ENCODE measurements around the gene LARP4B.

- TF ChIP-seq CTCF (conservative IDR thresholded peaks at IDR 0.05; ENCODE audit: low read depth in 2 of 2): no peak
- TF ChIP-seq EZH2 (IDR thresholded peaks at IDR 0.05; ENCODE audit: low read depth, unreplicated experiment): no peak
- TF ChIP-seq EZH2phosphoT487 (IDR thresholded peaks at IDR 0.05; ENCODE audit: unreplicated experiment): no peak
- no peak for TF ChIP-seq CREB1 (CRISPR knock-in tag; IDR thresholded peaks at IDR 0.05; ENCODE audit: low read depth)
- no peak for TF ChIP-seq POLR2AphosphoS5 (IDR thresholded peaks at IDR 0.05; ENCODE audit: low read depth)
These were observed 53.2 kb downstream of the LARP4B start for GRCh38 chr10:878333-878759.
